H1 (cell line): ENCODE measurements around the gene GABPB2. TPM values are rescaled to one million over a fixed set of nuclear protein-coding genes. Genes with fewer than 3 reads are reported as not detected.

ENCODE experiments used
- CTCF ChIA-PET: fragments of 300-600 bp; sonication (Branson Sonifier 250); formaldehyde crosslinking; loops from one replicate; lab custom pipeline; 2021; ENCODE audit not compliant: partially characterized antibody; lab: Charles Lee
- POLR2A ChIA-PET: fragments of 300-600 bp; sonication (Branson Sonifier 250); formaldehyde crosslinking; loops from one replicate; lab custom pipeline; 2021; ENCODE audit warnings: inconsistent platforms; ENCODE audit not compliant: partially characterized antibody; lab: Charles Lee
- DNase-seq, 2 experiments: peaks; one replicate each; pipeline versions ENCODE4 v3.0.0 to v3.0.0-alpha.2; 2010 to 2022; ENCODE audit warnings: low spot score in 2 of 2, low read depth in 1 of 2, mixed read lengths in 1 of 2
- FAIRE-seq: peaks from 2 replicates; lab custom pipeline; 2011; peaks lifted over from hg19 to GRCh38; lab: Jason Lieb, UNC
- H2AFZ ChIP-seq: 2 replicates; pipeline ENCODE4 v1.8.1; 2012; ENCODE audit warnings: low read length, inconsistent platforms
- H2AK5ac ChIP-seq: 2 replicates; pipeline ENCODE4 v1.6.1; 2013; ENCODE audit warnings: low read depth, low read length
- H2BK120ac ChIP-seq: replicated peaks from 2 replicates; pipeline ENCODE3; 2013; ENCODE audit warnings: low read depth, low read length, inconsistent platforms
- H2BK12ac ChIP-seq: 2 replicates; pipeline ENCODE4 v1.6.1; 2013; ENCODE audit warnings: low read depth, low read length
- H2BK15ac ChIP-seq: 2 replicates; pipeline ENCODE4 v1.6.1; 2013; ENCODE audit warnings: low read length
- H2BK20ac ChIP-seq: 2 replicates; pipeline ENCODE4 v1.6.1; 2013; ENCODE audit warnings: low read length
- H2BK5ac ChIP-seq: 2 replicates; pipeline ENCODE4 v1.6.1; 2013; ENCODE audit warnings: low read depth, low read length
- H3K14ac ChIP-seq: 2 replicates; pipeline ENCODE4 v1.6.1; 2013; ENCODE audit warnings: inconsistent platforms; ENCODE audit not compliant: insufficient read length
- H3K18ac ChIP-seq: 2 replicates; pipeline ENCODE4 v1.6.1; 2013; ENCODE audit warnings: low read length; ENCODE audit errors: extremely low read depth
- H3K23ac ChIP-seq: 2 replicates; pipeline ENCODE4 v1.6.1; 2013; ENCODE audit warnings: inconsistent platforms; ENCODE audit not compliant: insufficient read length
- H3K23me2 ChIP-seq: 2 replicates; pipeline ENCODE4 v1.6.1; 2013; ENCODE audit warnings: low read depth, low read length
- H3K27ac ChIP-seq: 2 replicates; pipeline ENCODE4 v1.6.1; 2011; ENCODE audit warnings: low read depth, low read length, inconsistent platforms
- H3K27me3 ChIP-seq, 4 experiments: replicated peaks in 1 of 4; 1 replicate in 1 of 4; 2 replicates in 3 of 4; pipeline versions ENCODE4 v1.6.1 to v1.8.1; 2011 to 2013; ENCODE audit warnings: low read length in 3 of 4, mild to moderate bottlenecking in 3 of 4, inconsistent platforms in 2 of 4, mixed read lengths in 2 of 4, moderate library complexity in 1 of 4; ENCODE audit not compliant: control insufficient read depth in 3 of 4, insufficient read depth in 3 of 4; ENCODE audit errors: extremely low read depth in 1 of 4
- H3K36me3 ChIP-seq, 4 experiments: 2 replicates each; pipeline versions ENCODE4 v1.6.1 to v1.8.1; 2011 to 2013; ENCODE audit warnings: mild to moderate bottlenecking in 4 of 4, low read length in 3 of 4, moderate library complexity in 2 of 4, control low read depth in 1 of 4, inconsistent platforms in 1 of 4; ENCODE audit not compliant: insufficient read depth in 4 of 4, control insufficient read depth in 2 of 4
- H3K4ac ChIP-seq: replicated peaks from 2 replicates; pipeline ENCODE3; 2013; ENCODE audit warnings: low read length, low read depth, mixed read lengths, inconsistent platforms; ENCODE audit not compliant: insufficient read length
- H3K4me1 ChIP-seq, 4 experiments: replicated peaks in 1 of 4; 1 replicate in 1 of 4; 2 replicates in 3 of 4; pipeline versions ENCODE4 v1.6.1 to v1.8.1; 2011 to 2013; ENCODE audit warnings: low read length in 3 of 4, inconsistent platforms in 2 of 4, mixed read lengths in 1 of 4; ENCODE audit not compliant: insufficient read depth in 4 of 4, control insufficient read depth in 3 of 4
- H3K4me2 ChIP-seq, 2 experiments: 2 replicates each; pipeline versions ENCODE4 v1.6.1 to v1.8.1; 2011 to 2013; ENCODE audit warnings: low read depth in 2 of 2, low read length in 2 of 2, control low read depth in 1 of 2, inconsistent platforms in 1 of 2, mild to moderate bottlenecking in 1 of 2; ENCODE audit not compliant: insufficient read depth in 1 of 2
- H3K4me3 ChIP-seq, 4 experiments: fragments of 200-600, 300-600 bp in 1 of 4; sonication (generic), shearing (Covaris generic), sonication (Bioruptor Twin) in 1 of 4; 2 replicates each; pipeline versions ENCODE4 v1.5.1 to v1.8.1; 2011 to 2016; ENCODE audit warnings: low read length in 4 of 4, low read depth in 3 of 4, control low read depth in 2 of 4, inconsistent platforms in 2 of 4, mild to moderate bottlenecking in 2 of 4, mixed read lengths in 1 of 4, moderate library complexity in 1 of 4; ENCODE audit not compliant: insufficient read depth in 2 of 4; ENCODE audit errors: extremely low read depth in 1 of 4
- H3K56ac ChIP-seq: replicated peaks from 2 replicates; pipeline ENCODE3; 2013; ENCODE audit warnings: low read depth, mild to moderate bottlenecking, mixed read lengths, low read length, inconsistent platforms; ENCODE audit not compliant: insufficient read length
- H3K79me1 ChIP-seq: 2 replicates; pipeline ENCODE4 v1.6.1; 2013; ENCODE audit warnings: low read depth, low read length, control low read depth
- H3K79me2 ChIP-seq, 2 experiments: 2 replicates each; pipeline versions ENCODE4 v1.6.1 to v1.8.1; 2012 to 2013; ENCODE audit warnings: low read length in 2 of 2, mild to moderate bottlenecking in 2 of 2, inconsistent platforms in 1 of 2; ENCODE audit not compliant: insufficient read depth in 2 of 2, control insufficient read depth in 1 of 2
- H3K9ac ChIP-seq, 4 experiments: replicated peaks in 1 of 4; 1 replicate in 1 of 4; 2 replicates in 3 of 4; pipeline versions ENCODE4 v1.6.1 to v1.8.1; 2011 to 2013; ENCODE audit warnings: low read depth in 3 of 4, low read length in 3 of 4, control low read depth in 2 of 4, mild to moderate bottlenecking in 2 of 4, moderate library complexity in 2 of 4, inconsistent platforms in 1 of 4; ENCODE audit errors: extremely low read depth in 1 of 4
- H3K9me3 ChIP-seq, 2 experiments: 2 replicates each; pipeline versions ENCODE4 v1.6.1 to v1.8.1; 2012 to 2013; ENCODE audit warnings: mild to moderate bottlenecking in 2 of 2, moderate library complexity in 2 of 2, control low read depth in 1 of 2, inconsistent platforms in 1 of 2, low read depth in 1 of 2, low read length in 1 of 2, mixed read lengths in 1 of 2; ENCODE audit not compliant: insufficient read depth in 2 of 2
- H4K20me1 ChIP-seq, 2 experiments: replicated peaks in 1 of 2; 2 replicates each; pipeline versions ENCODE3 to v1.8.1; 2011 to 2013; ENCODE audit warnings: inconsistent platforms in 2 of 2, low read length in 2 of 2, mild to moderate bottlenecking in 1 of 2; ENCODE audit not compliant: insufficient read depth in 2 of 2, control insufficient read depth in 1 of 2
- H4K5ac ChIP-seq: 2 replicates; pipeline ENCODE4 v1.6.1; 2013; ENCODE audit warnings: low read length, low read depth, mixed read lengths, inconsistent platforms; ENCODE audit not compliant: insufficient read length
- H4K8ac ChIP-seq: 2 replicates; pipeline ENCODE4 v1.8.0; 2013; ENCODE audit warnings: mild to moderate bottlenecking, moderate library complexity, low read length, inconsistent platforms; ENCODE audit not compliant: insufficient read depth; ENCODE audit errors: extremely low read depth
- H4K91ac ChIP-seq: replicated peaks from 2 replicates; pipeline ENCODE3; 2013; ENCODE audit warnings: low read length, mixed read lengths, inconsistent platforms; ENCODE audit not compliant: insufficient read length
- HDAC2 ChIP-seq, 2 experiments: fragments of 300-600 bp in 1 of 2; sonication (generic) in 1 of 2; IDR thresholded peaks; 2 replicates each; pipeline ENCODE4 v1.6.1; 2011 to 2012; ENCODE audit warnings: low read depth in 2 of 2, low read length in 2 of 2, mild to moderate bottlenecking in 2 of 2, moderate library complexity in 2 of 2, borderline replicate concordance in 1 of 2, inconsistent platforms in 1 of 2
- PHF8 ChIP-seq: fragments of 200-600 bp; sonication (generic); conservative IDR thresholded peaks from 2 replicates; pipeline ENCODE4 v1.7.1; 2012; ENCODE audit warnings: low read depth, mild to moderate bottlenecking, inconsistent platforms, low read length, moderate library complexity
- SAP30 ChIP-seq: fragments of 300-600 bp; sonication (generic); IDR thresholded peaks from 2 replicates; pipeline ENCODE4 v1.7.1; 2012; ENCODE audit warnings: low read length, moderate library complexity, mild to moderate bottlenecking, inconsistent platforms; ENCODE audit not compliant: insufficient read depth, insufficient replicate concordance
- SP4 ChIP-seq: IDR thresholded peaks from 2 replicates; pipeline ENCODE4 v1.6.1; 2012; ENCODE audit warnings: low read length, inconsistent platforms
- TAF1 ChIP-seq: IDR thresholded peaks from 2 replicates; pipeline ENCODE4 v1.6.1; 2011; ENCODE audit warnings: mild to moderate bottlenecking, low read depth, low read length
- WGBS, 2 experiments: shearing (Covaris generic) in 1 of 2; methylation state at CpG; one replicate each; pipeline versions ENCODE4 v1.1.6 to v1.1.7; 2013 to 2015; ENCODE audit warnings: low lambda C conversion rate in 2 of 2, mixed read lengths in 2 of 2, inconsistent platforms in 1 of 2, low coverage in 1 of 2, missing lambda C conversion rate in 1 of 2; ENCODE audit not compliant: insufficient replicate concordance in 2 of 2, insufficient coverage in 1 of 2, insufficient read length in 1 of 2; ENCODE audit errors: extremely low coverage in 1 of 2, missing lambda C conversion rate in 1 of 2; 5-methylcytosine and 5-hydroxymethylcytosine counted together
- polyA plus RNA-seq, 7 experiments: library from polyadenylated mRNA; depleted of rRNA in 3 of 7; stranded (reverse) in 5 of 7; unstranded in 2 of 7; fragments of >200 nt in 5 of 7; fragments of 200-250 nt in 2 of 7; gene quantifications; 1 replicate in 5 of 7; 2 replicates in 1 of 7; 4 replicates in 1 of 7; pipeline versions ENCODE4 v1.2.1 to v1.2.3, GENCODE V29; 2011 to 2013; ENCODE audit warnings: missing spikeins in 2 of 7, mixed read lengths in 2 of 7
- total RNA-seq: library from RNA; stranded (reverse); fragmentation: NEBNext Ultra II Directional; extraction: Animal tissue kit (Norgen Biotek cat#: 25700); gene quantifications from 2 replicates; pipeline ENCODE4 v1.2.1, GENCODE V29; 2021

Gene GABPB2
- total and polyA plus RNA-seq, 2 of the 8 experiments (the other 6 are each of a cell fraction or from before 2014, with no cell fraction given), result 1.8 to 2.4 TPM

DNA sequence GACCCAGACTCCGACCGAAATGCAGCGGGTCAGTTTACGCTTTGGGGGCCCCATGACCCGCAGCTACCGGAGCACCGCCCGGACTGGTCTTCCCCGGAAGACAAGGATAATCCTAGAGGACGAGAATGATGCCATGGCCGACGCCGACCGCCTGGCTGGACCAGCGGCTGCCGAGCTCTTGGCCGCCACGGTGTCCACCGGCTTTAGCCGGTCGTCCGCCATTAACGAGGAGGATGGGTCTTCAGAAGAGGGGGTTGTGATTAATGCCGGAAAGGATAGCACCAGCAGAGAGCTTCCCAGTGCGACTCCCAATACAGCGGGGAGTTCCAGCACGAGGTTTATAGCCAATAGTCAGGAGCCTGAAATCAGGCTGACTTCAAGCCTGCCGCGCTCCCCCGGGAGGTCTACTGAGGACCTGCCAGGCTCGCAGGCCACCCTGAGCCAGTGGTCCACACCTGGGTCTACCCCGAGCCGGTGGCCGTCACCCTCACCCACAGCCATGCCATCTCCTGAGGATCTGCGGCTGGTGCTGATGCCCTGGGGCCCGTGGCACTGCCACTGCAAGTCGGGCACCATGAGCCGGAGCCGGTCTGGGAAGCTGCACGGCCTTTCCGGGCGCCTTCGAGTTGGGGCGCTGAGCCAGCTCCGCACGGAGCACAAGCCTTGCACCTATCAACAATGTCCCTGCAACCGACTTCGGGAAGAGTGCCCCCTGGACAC, 22.5 kb upstream of the GABPB2 start:
- Histone ChIP-seq H2AK5ac (0 out of 2 replicates have a peak overlapping the region, but pooled peaks have one; percentile 55), H3K79me1 (no peaks in the 10 kb centered on the region), H2AFZ (peak overlapping the region; percentile 18; the same call in 1 of the 2 replicates), H3K23ac (no peak overlapping the region), H2BK12ac (0 out of 2 replicates have a peak overlapping the region, but pooled peaks have one; percentile 50), H4K8ac (peak overlapping the region; percentile 95; the same call in 1 of the 2 replicates), H3K9me3 (no peaks in the 10 kb centered on the region; a peak in 1 of 4 replicates), H3K36me3 (peaks cover 2 to 32% (median 11%) of the 10 kb centered on the region in 4 experiments; a peak in 6 of 8 replicates), H3K27me3 (no peaks in the 10 kb centered on the region), H3K9ac (peak overlapping the region; percentile 64 to 81 (median 74)), H3K4me2 (peak overlapping the region; percentile 92 to 98), H3K4ac (peak overlapping the region; percentile 64), H3K4me1 (peaks cover 0 to 7% (median 3%) of the 10 kb centered on the region in 4 experiments; a peak in 4 of 7 replicates), H3K18ac (peak overlapping the region; percentile 95), H4K91ac (peak overlapping the region; percentile 83), H2BK15ac (0 out of 2 replicates have a peak overlapping the region, but pooled peaks have one; percentile 92), H3K14ac (no peak overlapping the region), H4K20me1 (peaks cover 0 to 3% of the 10 kb centered on the region in 2 experiments), H3K79me2 (no peaks in the 10 kb centered on the region), H2BK20ac (no peak overlapping the region), H3K56ac (peak overlapping the region; percentile 74), H3K27ac (peak overlapping the region; percentile 60), H3K23me2 (peaks cover 8% of the 10 kb centered on the region; the same call in 1 of the 2 replicates), H4K5ac (peak overlapping the region; percentile 32), H3K4me3 (peak overlapping the region; percentile 70 to 96 (median 84)), H2BK5ac (peak overlapping the region; percentile 88), H2BK120ac (peak overlapping the region; percentile 16)
- 2% methylated on average over 45 of the region's 48 CpGs; no CpG with 5 or more reads in 1 of the 2 experiments for WGBS, 2 experiments
- CTCF ChIA-PET, result interaction anchor here (0.6 to 9.6 kb wide), 19 partner anchors 9 to 222 kb away, joined by 3 to 95 read pairs (median 3); partner anchors contain the start of genes CDC42SE1, MINDY1 and MLLT11
- POLR2A ChIA-PET, result interaction anchor here (0.7 to 7.7 kb wide), 19 partner anchors 11 to 233 kb away, joined by 3 to 107 read pairs (median 5); partner anchors contain the start of genes ANXA9, BNIPL, CDC42SE1 and GABPB2
- FAIRE-seq (no peak), DNase-seq (peak in 1 of 2 experiments; percentile 85)
- 0 out of 4 replicates have a peak, but pooled peaks of 1 of the 2 experiments have one; percentile 40 for TF ChIP-seq HDAC2 (IDR thresholded peaks at IDR 0.05; ENCODE audit: borderline replicate concordance in 1 of 2, low read depth in 2 of 2, low read length in 2 of 2)
- TF ChIP-seq PHF8, result peak; percentile 71
- TF ChIP-seq TAF1, result peak; percentile 43
- TF ChIP-seq SAP30, result no peak
- no peak for TF ChIP-seq SP4
